Measurements from ENCODE around the gene EHMT1. TPM values are rescaled to one million over a fixed set of nuclear protein-coding genes. Genes with fewer than 3 reads are reported as not detected.

The EHMT1 gene
- total RNA-seq, 2 donors from 2014 or later: 24.1 to 34.6 TPM

DNA sequence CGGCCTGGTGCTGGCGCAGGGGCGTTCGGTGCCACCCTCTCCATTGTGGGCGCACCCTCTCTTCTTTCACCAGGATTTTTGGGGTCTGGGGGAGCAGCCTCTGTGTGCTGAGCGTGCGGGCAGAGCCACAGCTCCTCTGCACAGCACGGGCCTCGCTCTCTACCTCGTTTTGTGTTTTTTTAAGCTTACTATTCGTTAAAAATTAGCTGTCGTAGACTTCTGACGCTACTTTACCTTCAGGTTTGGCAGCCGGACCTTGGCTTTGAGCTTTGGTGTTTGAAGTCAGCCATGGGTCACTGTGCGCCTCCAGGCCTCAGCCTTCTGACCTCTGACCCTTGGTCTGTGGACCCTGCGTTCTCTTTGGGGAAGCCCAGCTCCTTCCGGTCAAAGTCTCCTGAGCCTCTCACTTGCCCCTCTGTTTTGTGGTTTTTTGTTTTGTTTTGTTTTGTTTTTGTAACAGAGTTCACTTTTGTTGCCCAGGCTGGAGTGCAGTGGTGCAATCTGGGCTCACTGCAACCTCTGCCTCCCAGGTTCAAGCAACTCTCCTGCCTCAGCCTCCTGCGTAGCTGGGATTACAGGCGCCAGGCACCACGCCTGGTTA, 170.6 kb downstream of the EHMT1 start:
- Histone ChIP-seq H3K27me3 (no peaks in the 10 kb centered on the region), H3K4me1 (no peaks in the 10 kb centered on the region), H3K9me3 (no peaks in the 10 kb centered on the region), H3K27ac (no peak overlapping the region), H3K36me3 (peaks cover 46% of the 10 kb centered on the region), H3K4me3 (no peak overlapping the region)
- no peak for TF ChIP-seq CTCF (IDR thresholded peaks at IDR 0.05)
- DNase-seq (ENCODE audit: low spot score): no peak

DNA sequence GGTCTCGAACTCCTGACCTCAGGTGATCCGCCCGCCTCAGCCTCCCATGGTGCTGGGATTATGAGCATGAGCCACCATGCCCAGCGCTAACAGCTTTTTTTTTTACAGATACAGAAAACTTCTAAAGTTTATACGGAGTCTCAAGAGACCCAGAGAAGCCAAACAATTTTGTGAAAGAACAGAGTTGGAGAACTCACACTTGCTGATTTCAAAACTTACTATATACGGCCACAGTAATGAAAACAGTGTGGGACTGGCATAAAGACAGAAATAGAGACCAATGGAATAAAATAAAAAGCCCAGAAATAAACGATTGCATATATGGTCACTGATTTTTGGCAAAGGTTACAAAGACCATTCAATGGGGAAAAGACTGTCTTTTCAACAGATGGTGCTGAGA, 173.1 kb downstream of the EHMT1 start:
- H3K9me3 ChIP-seq: no peaks in the 10 kb centered on the region
- no peaks in the 10 kb centered on the region for H3K4me1 ChIP-seq
- H3K4me3 ChIP-seq: no peak overlapping the region
- H3K27me3 ChIP-seq: no peaks in the 10 kb centered on the region
- TF ChIP-seq CTCF (IDR thresholded peaks at IDR 0.05): no peak
- H3K36me3 ChIP-seq: peaks cover 53% of the 10 kb centered on the region
- H3K27ac ChIP-seq: no peak overlapping the region
- DNase-seq (ENCODE audit: low spot score): no peak

- H3K36me3 ChIP-seq: peaks cover 65% of the 10 kb centered on the region
- TF ChIP-seq CTCF (IDR thresholded peaks at IDR 0.05): no peak
These were observed 174.5 kb downstream of the EHMT1 start for GRCh38 chr9:137793196-137793841.

GRCh38 chr9:137795156-137795666, 176.4 kb downstream of the EHMT1 start:
- Histone ChIP-seq H3K36me3 (peaks cover 84% of the 10 kb centered on the region), H3K27ac (no peak overlapping the region), H3K9me3 (no peaks in the 10 kb centered on the region), H3K4me3 (no peak overlapping the region), H3K4me1 (no peaks in the 10 kb centered on the region), H3K27me3 (no peaks in the 10 kb centered on the region)
- TF ChIP-seq CTCF (IDR thresholded peaks at IDR 0.05): no peak
- no peak for DNase-seq (ENCODE audit: low spot score)

More at GRCh38 chr9:137793196-137793841, 174.5 kb downstream of the EHMT1 start:
- no peak for DNase-seq (ENCODE audit: low spot score)
- Histone ChIP-seq H3K27ac (no peak overlapping the region), H3K27me3 (no peaks in the 10 kb centered on the region), H3K9me3 (no peaks in the 10 kb centered on the region), H3K4me3 (no peak overlapping the region), H3K4me1 (no peaks in the 10 kb centered on the region)

DNA sequence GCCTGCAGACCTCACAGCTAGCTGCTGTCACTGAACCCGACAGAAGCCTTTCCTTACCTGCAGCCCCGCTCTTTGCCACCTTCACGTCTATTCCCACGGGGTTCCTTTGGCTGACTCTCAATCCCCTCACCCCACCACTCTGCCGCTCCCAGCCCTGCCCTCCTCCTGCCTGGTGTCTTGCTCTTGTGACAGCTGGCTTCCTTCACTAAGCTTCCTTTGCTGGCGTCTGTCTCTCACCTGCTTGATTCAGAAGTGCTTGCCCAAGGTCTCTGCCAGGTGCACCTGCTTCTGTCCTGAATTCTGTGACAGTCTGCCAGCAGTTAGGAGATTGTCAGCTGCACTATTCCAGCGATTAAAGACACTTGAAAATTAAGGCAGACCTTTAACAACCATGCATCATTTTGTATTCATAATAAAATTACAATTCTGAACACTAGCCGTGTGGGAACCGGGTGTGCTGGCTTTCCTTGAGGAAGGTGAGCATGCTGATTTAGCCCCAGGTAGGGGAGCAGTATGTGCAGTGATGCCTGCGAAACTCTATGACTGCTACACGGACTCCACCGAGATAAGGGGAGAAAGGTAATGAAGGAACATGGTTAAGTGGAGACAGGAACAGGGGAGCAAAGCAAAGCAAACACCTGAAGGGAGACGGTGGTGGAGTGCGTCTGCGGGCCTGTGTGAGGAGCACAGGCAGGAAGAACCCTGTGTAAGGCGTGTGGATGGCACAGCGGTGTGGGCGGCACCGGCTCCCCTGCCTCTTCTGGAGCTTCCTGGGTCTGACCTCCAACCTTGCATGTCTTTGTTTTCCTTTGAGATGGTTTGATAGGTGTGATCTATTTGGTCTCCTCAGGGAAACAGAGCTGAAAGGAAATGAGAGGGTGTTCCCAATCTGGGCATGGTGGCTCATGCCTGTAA, 178.7 kb downstream of the EHMT1 start:
- DNase-seq (ENCODE audit: low spot score): no peak
- TF ChIP-seq CTCF (IDR thresholded peaks at IDR 0.05): no peak
- H3K27me3 ChIP-seq: no peaks in the 10 kb centered on the region
- no peaks in the 10 kb centered on the region for H3K9me3 ChIP-seq
- peaks cover 85% of the 10 kb centered on the region for H3K36me3 ChIP-seq
- H3K27ac ChIP-seq: no peak overlapping the region
- H3K4me1 ChIP-seq: no peaks in the 10 kb centered on the region
- no peak overlapping the region for H3K4me3 ChIP-seq

Data from right atrium auricular region (tissue), 2 donors.